ENCODE measurements around the gene AEBP2. TPM values are rescaled to one million over a fixed set of nuclear protein-coding genes. Genes with fewer than 3 reads are reported as not detected.

AEBP2 gene
- total and polyA plus RNA-seq, 12 donors = 5.7 to 31.6 (median 28.2) TPM

DNA sequence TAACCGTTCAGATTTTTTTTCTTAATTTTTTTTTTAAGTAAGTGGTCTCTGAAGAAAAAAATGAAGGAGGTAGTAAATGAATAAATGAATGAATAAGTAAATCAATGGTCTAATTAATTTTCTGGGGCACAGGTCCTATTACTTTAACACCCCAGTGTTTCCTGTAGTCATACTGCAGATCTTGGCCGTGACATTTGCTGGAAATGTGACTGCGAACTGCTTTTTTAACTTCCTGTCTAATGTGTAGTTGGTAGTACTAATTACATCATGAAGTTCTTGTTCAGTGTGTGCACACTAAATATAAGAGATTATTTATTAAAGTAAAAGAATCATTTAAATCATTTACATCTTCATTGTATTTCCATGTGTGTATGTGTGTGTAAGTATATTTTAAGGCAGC lies 45.4 kb downstream of the AEBP2 start:
- Histone ChIP-seq H3K27me3 (no peaks in the 10 kb centered on the region), H3K27ac (no peak overlapping the region), H3K4me1 (peaks cover 0 to 42% (median 28%) of the 10 kb centered on the region in 9 donors), H3K4me3 (no peak overlapping the region), H3K36me3 (peaks cover 0 to 26% (median 6%) of the 10 kb centered on the region in 9 donors), H3K9me3 (peaks cover 0 to 18% (median 10%) of the 10 kb centered on the region in 11 donors)
- 72 to 77% methylated on average over 3 of the region's 3 CpGs for WGBS, 2 donors
- ATAC-seq (no peak), DNase-seq (no peak)
- TF ChIP-seq CTCF (IDR thresholded peaks at IDR 0.05) = no peak
- intact Hi-C loops (cut with DNase I) = loop anchor here in 1 of 10 donors (5.0 kb wide), 1 partner anchor 1102 kb away; no protein-coding TSS in a partner anchor

GRCh38 chr12:19485240-19485639 lies 45.9 kb downstream of the AEBP2 start:
- H3K27me3 ChIP-seq = no peaks in the 10 kb centered on the region
- intact Hi-C loops (cut with DNase I) = no loop called here
- ATAC-seq (no peak), DNase-seq (no peak)
- TF ChIP-seq CTCF (IDR thresholded peaks at IDR 0.05) = no peak
- H3K9me3 ChIP-seq = peaks cover 0 to 13% (median 5%) of the 10 kb centered on the region in 11 donors
- H3K4me3 ChIP-seq = no peak overlapping the region
- H3K27ac ChIP-seq = no peak overlapping the region
- peaks cover 0 to 42% (median 31%) of the 10 kb centered on the region in 9 donors for H3K4me1 ChIP-seq
- peaks cover 0 to 21% (median 1%) of the 10 kb centered on the region in 9 donors for H3K36me3 ChIP-seq
- 77% methylated on average over 6 of the region's 6 CpGs for WGBS, 2 donors

GRCh38 chr12:19489168-19489567 lies 49.9 kb downstream of the AEBP2 start:
- no peak for ATAC-seq
- Histone ChIP-seq H3K4me3 (no peak overlapping the region), H3K4me1 (peaks cover 0 to 40% (median 15%) of the 10 kb centered on the region in 9 donors), H3K9me3 (no peaks in the 10 kb centered on the region), H3K36me3 (peaks cover 0 to 15% (median 0%) of the 10 kb centered on the region in 9 donors), H3K27ac (no peak overlapping the region), H3K27me3 (no peaks in the 10 kb centered on the region)
- WGBS, 2 donors = 93 to 94% methylated on average over 4 of the region's 4 CpGs
- no peak for DNase-seq
- no peak for TF ChIP-seq CTCF (IDR thresholded peaks at IDR 0.05)
- intact Hi-C loops (cut with DNase I) = no loop called here

DNA sequence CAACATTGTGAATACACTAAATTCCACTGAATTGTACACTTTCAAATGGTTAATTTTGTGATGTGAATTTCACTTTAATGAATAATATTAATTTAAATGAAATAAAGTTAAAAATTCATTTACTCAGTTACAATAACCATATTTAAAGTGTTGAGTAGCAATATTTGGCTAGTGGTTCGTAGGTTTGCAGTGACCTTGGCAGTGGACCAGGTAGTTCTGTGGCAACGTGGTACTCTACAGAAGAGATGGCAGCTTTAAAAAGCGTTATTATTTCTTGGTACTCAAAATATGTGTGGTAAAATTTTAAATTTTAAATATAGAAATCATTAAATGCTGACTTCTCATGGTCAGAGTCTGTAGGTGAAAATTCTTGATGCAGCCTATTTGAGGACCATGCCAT lies 51.6 kb downstream of the AEBP2 start:
- Histone ChIP-seq H3K4me3 (no peak overlapping the region), H3K27me3 (no peaks in the 10 kb centered on the region), H3K36me3 (peaks cover 0 to 25% (median 10%) of the 10 kb centered on the region in 9 donors), H3K27ac (no peak overlapping the region), H3K4me1 (peaks cover 0 to 40% (median 9%) of the 10 kb centered on the region in 9 donors), H3K9me3 (no peaks in the 10 kb centered on the region)
- intact Hi-C loops (cut with DNase I) = no loop called here
- 54 to 68% methylated on average over 3 of the region's 3 CpGs for WGBS, 2 donors
- ATAC-seq (no peak), DNase-seq (no peak)
- no peak for TF ChIP-seq CTCF (IDR thresholded peaks at IDR 0.05)

Data from heart right ventricle (tissue), 16 donors.